ENCODE results near the gene TMEM43. TPM values are rescaled to one million over a fixed set of nuclear protein-coding genes. Genes with fewer than 3 reads are reported as not detected.
A peak's percentile ranks its signal among the peaks of the same experiment; 100 is the strongest.
"Not testable (repeated sequence)": the region's sequence is repeated elsewhere in the genome, so short reads cannot be mapped to it uniquely, and the experiment has no call there.

TMEM43 gene, protein sequence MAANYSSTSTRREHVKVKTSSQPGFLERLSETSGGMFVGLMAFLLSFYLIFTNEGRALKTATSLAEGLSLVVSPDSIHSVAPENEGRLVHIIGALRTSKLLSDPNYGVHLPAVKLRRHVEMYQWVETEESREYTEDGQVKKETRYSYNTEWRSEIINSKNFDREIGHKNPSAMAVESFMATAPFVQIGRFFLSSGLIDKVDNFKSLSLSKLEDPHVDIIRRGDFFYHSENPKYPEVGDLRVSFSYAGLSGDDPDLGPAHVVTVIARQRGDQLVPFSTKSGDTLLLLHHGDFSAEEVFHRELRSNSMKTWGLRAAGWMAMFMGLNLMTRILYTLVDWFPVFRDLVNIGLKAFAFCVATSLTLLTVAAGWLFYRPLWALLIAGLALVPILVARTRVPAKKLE
- 10 to 100 TPM; 73.3 to 90.8 (median 80.7) TPM for total RNA-seq (2021; fragmentation: NEBNext Ultra II Directional; extraction: Animal tissue kit (Norgen Biotek cat#: 25700))
- long read RNA-seq, transcript TMEM43-201 (12 exons, 3,341 nt) = major isoform, 107 of 137 reads
- long read RNA-seq, partial matches to known transcripts = 23 of 137 reads
- long read RNA-seq, other reads (novel, unspliced or antisense) = 7 of 137 reads

DNA sequence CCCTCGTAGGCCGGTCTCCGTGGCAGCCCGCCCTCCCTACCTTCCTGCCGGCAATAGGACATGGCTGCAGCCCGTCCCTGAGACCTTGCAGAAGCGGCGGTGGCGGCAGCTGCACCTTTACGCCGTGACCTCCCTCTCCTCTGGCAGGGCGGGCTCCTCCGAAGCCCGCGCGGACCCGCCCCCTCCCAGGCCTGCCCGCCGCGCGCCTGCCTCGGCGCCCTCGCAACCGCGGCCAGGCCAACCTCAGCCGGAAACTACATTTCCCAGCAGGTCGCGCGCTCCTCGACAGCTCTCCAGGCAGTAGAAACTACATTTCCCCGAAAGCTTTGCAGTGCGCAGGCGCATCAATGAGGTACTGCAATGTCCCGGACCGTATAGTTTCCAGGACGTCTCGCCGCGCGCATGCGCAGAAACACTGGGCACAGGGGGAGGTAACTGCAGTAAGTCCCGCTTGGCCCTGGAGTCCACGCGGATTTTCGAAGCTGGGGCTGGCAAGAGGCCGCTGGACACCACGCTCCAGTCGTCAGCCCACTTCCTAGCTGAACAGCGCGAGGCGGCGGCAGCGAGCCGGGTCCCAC, at the start of gene TMEM43, which contains the start of gene CHCHD4:
TSS of gene TMEM43 (plus strand) at position 438 of the 578 bp plus-strand sequence. CDS start 142 bp downstream, outside the sequence.
TSS of gene CHCHD4 (minus strand) at position 256 of the 578 bp plus-strand sequence. CDS start at position 62, 194 bp downstream.
- Mint-ChIP-seq H3K27me3 (ENCODE audit: insufficient read depth) (peaks cover 3% of the 10 kb centered on the region; the same call in 1 of the 2 replicates), H3K27ac (peak within 1 kb of the TSS; percentile 98), H3K36me3 (ENCODE audit: low read depth) (peaks cover 33% of the 10 kb centered on the region), H3K4me1 (ENCODE audit: low read depth) (peaks cover 38% of the 10 kb centered on the region), H3K9me3 (no peaks in the 10 kb centered on the region), H3K4me3 (peak within 1 kb of the TSS; percentile 100)
- TF ChIP-seq, protein P1, sequence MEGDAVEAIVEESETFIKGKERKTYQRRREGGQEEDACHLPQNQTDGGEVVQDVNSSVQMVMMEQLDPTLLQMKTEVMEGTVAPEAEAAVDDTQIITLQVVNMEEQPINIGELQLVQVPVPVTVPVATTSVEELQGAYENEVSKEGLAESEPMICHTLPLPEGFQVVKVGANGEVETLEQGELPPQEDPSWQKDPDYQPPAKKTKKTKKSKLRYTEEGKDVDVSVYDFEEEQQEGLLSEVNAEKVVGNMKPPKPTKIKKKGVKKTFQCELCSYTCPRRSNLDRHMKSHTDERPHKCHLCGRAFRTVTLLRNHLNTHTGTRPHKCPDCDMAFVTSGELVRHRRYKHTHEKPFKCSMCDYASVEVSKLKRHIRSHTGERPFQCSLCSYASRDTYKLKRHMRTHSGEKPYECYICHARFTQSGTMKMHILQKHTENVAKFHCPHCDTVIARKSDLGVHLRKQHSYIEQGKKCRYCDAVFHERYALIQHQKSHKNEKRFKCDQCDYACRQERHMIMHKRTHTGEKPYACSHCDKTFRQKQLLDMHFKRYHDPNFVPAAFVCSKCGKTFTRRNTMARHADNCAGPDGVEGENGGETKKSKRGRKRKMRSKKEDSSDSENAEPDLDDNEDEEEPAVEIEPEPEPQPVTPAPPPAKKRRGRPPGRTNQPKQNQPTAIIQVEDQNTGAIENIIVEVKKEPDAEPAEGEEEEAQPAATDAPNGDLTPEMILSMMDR (IDR thresholded peaks at IDR 0.05) = peak; percentile 11; the same call in 1 of the 2 replicates
- DNase-seq = peak; percentile 100

DNA sequence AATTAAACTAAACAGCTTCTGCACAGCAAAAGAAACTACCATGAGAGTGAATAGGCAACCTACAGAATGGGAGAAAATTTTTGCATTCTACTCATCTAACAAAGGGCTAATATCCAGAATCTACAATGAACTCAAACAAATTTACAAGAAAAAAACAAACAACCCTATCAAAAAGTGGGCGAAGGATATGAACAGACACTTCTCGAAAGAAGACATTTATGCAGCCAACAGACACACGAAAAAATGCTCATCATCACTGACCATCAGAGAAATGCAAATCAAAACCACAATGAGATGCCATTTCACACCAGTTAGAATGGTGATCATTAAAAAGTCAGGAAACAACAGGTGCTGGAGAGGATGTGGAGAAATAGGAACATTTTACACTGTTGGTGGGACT, 49.6 kb upstream of the TMEM43 start:
- H3K27me3 Mint-ChIP-seq (ENCODE audit: insufficient read depth); DNase-seq; H3K27ac Mint-ChIP-seq; H3K36me3 Mint-ChIP-seq (ENCODE audit: low read depth); H3K4me3 Mint-ChIP-seq; H3K4me1 Mint-ChIP-seq (ENCODE audit: low read depth): not testable (repeated sequence)
- H3K9me3 Mint-ChIP-seq = peaks cover 15% of the 10 kb centered on the region; the same call in 1 of the 2 replicates

DNA sequence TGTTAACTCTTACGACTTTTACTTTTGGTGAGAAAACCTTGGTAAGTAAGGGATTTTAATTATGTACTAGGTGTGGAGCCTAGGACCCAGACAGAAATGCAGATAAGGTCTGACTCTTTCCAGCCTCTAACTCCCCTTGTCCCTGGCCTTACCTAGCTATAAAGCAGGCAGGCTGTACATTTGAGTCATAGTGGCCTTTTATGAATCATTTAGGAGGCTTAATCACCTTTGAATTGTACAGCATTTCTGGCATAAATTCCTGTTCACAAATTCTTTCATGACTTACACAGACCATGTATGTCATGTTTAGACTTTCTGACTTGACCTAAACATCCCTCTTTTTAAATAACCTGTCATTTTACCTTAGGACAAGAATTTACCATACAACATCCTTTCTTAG, 47.5 kb upstream of the TMEM43 start:
- Mint-ChIP-seq H3K4me1 (ENCODE audit: low read depth) (no peaks in the 10 kb centered on the region), H3K4me3 (no peak overlapping the region), H3K27me3 (ENCODE audit: insufficient read depth) (peaks cover 2% of the 10 kb centered on the region), H3K36me3 (ENCODE audit: low read depth) (no peaks in the 10 kb centered on the region), H3K9me3 (peaks cover 15% of the 10 kb centered on the region; the same call in 1 of the 2 replicates), H3K27ac (no peak overlapping the region)
- DNase-seq = no peak
- TF ChIP-seq, protein P1 (IDR thresholded peaks at IDR 0.05) = no peak

DNA sequence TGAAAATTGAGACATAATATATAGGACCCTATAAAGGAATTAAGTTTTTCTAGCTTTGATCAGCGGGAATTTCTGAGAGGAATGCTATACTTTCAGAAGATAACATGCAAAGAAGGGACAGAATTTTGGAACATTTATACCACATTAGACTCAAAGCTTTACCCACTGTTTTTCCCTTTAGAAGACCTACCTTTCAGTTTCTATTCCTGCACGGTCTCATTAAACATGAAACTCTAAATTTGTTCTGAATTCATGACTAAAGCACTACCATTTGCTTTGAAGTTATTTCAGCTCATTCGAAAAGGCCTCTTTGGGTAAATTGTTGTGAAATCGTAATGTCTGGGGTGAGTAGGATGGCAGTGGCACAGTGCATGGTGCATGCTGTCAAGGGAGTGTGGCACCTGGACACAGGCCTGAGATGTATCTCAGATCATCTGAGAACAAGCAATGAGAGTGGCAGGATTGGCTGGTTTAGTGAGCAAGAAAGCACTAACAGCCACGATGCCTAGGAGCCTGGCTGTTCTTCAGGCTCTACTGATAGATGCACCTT, 42.7 kb upstream of the TMEM43 start:
- no peaks in the 10 kb centered on the region for H3K4me1 Mint-ChIP-seq (ENCODE audit: low read depth)
- TF ChIP-seq, protein P1 (IDR thresholded peaks at IDR 0.05) = no peak
- H3K27ac Mint-ChIP-seq = no peak overlapping the region
- H3K36me3 Mint-ChIP-seq (ENCODE audit: low read depth) = no peaks in the 10 kb centered on the region
- no peak overlapping the region for H3K4me3 Mint-ChIP-seq
- peaks cover 11% of the 10 kb centered on the region for H3K27me3 Mint-ChIP-seq (ENCODE audit: insufficient read depth)
- H3K9me3 Mint-ChIP-seq = peaks cover 6% of the 10 kb centered on the region; the same call in 1 of the 2 replicates
- DNase-seq = no peak

DNA sequence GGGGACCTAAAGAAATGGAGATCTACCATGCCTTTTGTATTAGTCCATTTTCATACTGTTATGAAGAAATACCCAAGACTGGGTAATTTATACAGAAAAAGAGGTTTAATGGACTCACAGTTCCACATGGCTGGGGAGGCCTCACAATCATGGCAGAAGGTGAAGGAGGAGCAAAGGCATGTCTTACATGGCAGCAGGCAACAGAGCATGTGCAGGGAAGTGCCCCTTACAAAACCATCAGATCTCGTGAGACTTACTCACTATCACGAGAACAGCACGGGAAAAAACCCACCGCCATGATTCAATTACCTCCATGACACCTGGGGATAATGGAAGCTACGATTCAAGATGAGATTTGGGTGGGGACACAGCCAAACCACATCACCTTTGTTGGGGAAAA, 37.4 kb upstream of the TMEM43 start:
- not testable (repeated sequence) for H3K4me3 Mint-ChIP-seq; DNase-seq; H3K4me1 Mint-ChIP-seq (ENCODE audit: low read depth); H3K9me3 Mint-ChIP-seq; H3K36me3 Mint-ChIP-seq (ENCODE audit: low read depth); H3K27ac Mint-ChIP-seq
- peaks cover 15% of the 10 kb centered on the region for H3K27me3 Mint-ChIP-seq (ENCODE audit: insufficient read depth)

DNA sequence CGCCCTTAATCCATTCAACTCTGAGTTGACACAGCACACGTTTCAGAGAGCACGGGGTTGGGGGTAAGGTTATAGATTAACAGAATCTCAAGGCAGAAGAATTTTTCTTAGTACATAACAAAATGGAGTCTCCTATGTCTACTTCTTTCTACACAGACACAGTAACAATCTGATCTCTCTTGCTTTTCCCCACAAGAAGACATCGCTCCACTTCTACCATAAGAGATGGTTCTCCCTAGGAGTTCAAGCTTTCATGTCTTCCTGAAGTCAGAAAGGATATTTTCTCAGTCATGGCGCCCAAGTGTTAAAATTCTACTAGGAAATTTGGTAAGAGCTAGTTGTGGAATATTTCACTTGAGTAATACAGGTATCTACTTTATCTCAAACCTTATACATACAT, 32.9 kb upstream of the TMEM43 start:
- peaks cover 18% of the 10 kb centered on the region for H3K27me3 Mint-ChIP-seq (ENCODE audit: insufficient read depth)
- H3K4me3 Mint-ChIP-seq; H3K4me1 Mint-ChIP-seq (ENCODE audit: low read depth); H3K9me3 Mint-ChIP-seq; H3K27ac Mint-ChIP-seq; H3K36me3 Mint-ChIP-seq (ENCODE audit: low read depth); DNase-seq: not testable (repeated sequence)
